ENCODE measurements around the gene AKAP6. TPM values are rescaled to one million over a fixed set of nuclear protein-coding genes. Genes with fewer than 3 reads are reported as not detected.

Gene AKAP6
- total RNA-seq, 1 experiment from 2014 or later, result 1.1 TPM

DNA sequence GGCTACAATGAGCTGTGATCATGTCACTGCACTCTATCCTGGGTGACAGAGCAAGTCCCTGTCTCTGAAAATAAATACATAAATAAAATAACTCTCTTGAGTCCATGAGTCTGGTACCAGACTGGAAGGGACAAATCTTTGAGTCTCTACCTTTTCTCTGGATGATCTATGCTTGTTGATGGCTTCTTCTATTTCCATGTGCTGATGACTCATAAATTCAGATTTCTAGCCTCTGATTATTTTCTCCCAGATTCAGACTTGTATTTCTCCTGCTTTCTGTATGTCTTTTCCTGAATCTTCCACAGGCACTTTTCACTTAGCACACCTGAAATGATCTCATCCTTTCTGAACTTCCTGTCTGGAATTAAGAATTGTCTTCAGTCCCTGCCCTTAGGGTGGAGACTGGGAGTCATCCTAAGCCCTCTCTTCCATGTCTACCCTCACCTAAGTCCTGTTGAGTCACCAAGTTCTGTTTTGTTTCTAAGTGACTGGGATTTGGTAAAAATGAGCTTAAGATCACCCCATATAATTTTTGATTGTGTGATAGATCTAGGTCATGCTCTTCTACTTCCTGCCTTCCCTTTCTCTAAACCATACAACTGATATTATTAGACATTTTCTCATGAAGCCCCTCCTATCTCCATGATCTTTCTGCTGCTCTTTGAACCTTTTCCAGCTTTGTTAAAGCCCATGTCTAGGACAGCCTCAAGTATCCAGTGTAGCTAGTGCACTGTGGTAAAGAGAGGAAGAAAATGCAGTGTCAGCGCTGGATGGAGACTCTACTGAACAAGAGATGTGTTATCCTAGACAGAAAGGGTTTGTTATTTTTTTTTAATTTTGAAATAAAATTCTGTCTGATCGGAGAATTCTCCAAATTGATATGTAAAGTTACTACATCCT, 13.1 kb downstream of the AKAP6 start:
- Histone ChIP-seq H2BK5ac (ENCODE audit: insufficient read length, low read length) (no peak overlapping the region), H3K4ac (ENCODE audit: low read depth, low read length) (no peak overlapping the region), H4K5ac (ENCODE audit: insufficient read length, low read depth, low read length) (no peak overlapping the region), H3K4me2 (ENCODE audit: insufficient read depth, insufficient read length, low read length) (no peak overlapping the region), H2AK5ac (ENCODE audit: insufficient read length, low read length) (no peak overlapping the region), H3K9ac (ENCODE audit: extremely low read depth, insufficient read length, low read length) (no peak overlapping the region), H3K18ac (ENCODE audit: insufficient read length, low read depth, low read length) (no peak overlapping the region), H3T11ph (ENCODE audit: low read length) (no peak overlapping the region), H3K4me1 (ENCODE audit: insufficient read depth, low read length) (peaks cover 2% of the 10 kb centered on the region; the same call in 1 of the 2 replicates), H4K8ac (replicated peaks; ENCODE audit: insufficient read length, low read depth, low read length) (no peak overlapping the region), H4K91ac (ENCODE audit: insufficient read length, low read depth, low read length) (no peak overlapping the region), H2AFZ (ENCODE audit: low read length) (no peak overlapping the region), H3K14ac (ENCODE audit: insufficient read depth, low read length) (no peak overlapping the region), H2BK12ac (ENCODE audit: insufficient read length, low read depth, low read length) (no peak overlapping the region), H2BK15ac (ENCODE audit: low read depth, low read length) (no peak overlapping the region), H3K27me3 (ENCODE audit: insufficient read depth, low read length) (no peaks in the 10 kb centered on the region), H2BK20ac (ENCODE audit: low read depth, low read length, poor library complexity, severe bottlenecking) (no peak overlapping the region), H3K9me3 (ENCODE audit: control insufficient read depth, low read depth, low read length) (no peaks in the 10 kb centered on the region), H3K23ac (ENCODE audit: insufficient read length, low read depth, low read length) (no peak overlapping the region), H2BK120ac (ENCODE audit: low read depth, low read length, poor library complexity, severe bottlenecking) (no peak overlapping the region), H3K79me1 (ENCODE audit: insufficient read depth, low read depth, low read length, poor library complexity, severe bottlenecking) (no peaks in the 10 kb centered on the region), H4K20me1 (ENCODE audit: control insufficient read depth, insufficient read depth, insufficient read length) (no peaks in the 10 kb centered on the region), H3K79me2 (ENCODE audit: insufficient read depth, low read length) (no peaks in the 10 kb centered on the region), H3K27ac (ENCODE audit: insufficient read length, low read depth, low read length) (no peak overlapping the region), H3K56ac (ENCODE audit: insufficient read length, low read depth, low read length) (no peak overlapping the region), H3K23me2 (ENCODE audit: insufficient read length, low read depth, low read length, poor library complexity, severe bottlenecking) (no peaks in the 10 kb centered on the region)
- H3K27me3 Mint-ChIP-seq (ENCODE audit: low read depth), result no peaks in the 10 kb centered on the region
- no peak overlapping the region for H3K4me3 Mint-ChIP-seq
- no peaks in the 10 kb centered on the region for H3K36me3 Mint-ChIP-seq (ENCODE audit: insufficient read depth in 1 of 3, low read depth in 3 of 3)
- DNase-seq, result no peak
- no peaks in the 10 kb centered on the region for H3K9me3 Mint-ChIP-seq
- H3K27ac Mint-ChIP-seq, result peak overlapping the region in 1 of 3 experiments; percentile 72; a peak in 1 of 7 replicates
- WGBS (ENCODE audit: extremely low coverage, insufficient read length, low lambda C conversion rate), result no CpG with 5 or more reads among the region's 2 CpGs
- TF ChIP-seq, protein P1, sequence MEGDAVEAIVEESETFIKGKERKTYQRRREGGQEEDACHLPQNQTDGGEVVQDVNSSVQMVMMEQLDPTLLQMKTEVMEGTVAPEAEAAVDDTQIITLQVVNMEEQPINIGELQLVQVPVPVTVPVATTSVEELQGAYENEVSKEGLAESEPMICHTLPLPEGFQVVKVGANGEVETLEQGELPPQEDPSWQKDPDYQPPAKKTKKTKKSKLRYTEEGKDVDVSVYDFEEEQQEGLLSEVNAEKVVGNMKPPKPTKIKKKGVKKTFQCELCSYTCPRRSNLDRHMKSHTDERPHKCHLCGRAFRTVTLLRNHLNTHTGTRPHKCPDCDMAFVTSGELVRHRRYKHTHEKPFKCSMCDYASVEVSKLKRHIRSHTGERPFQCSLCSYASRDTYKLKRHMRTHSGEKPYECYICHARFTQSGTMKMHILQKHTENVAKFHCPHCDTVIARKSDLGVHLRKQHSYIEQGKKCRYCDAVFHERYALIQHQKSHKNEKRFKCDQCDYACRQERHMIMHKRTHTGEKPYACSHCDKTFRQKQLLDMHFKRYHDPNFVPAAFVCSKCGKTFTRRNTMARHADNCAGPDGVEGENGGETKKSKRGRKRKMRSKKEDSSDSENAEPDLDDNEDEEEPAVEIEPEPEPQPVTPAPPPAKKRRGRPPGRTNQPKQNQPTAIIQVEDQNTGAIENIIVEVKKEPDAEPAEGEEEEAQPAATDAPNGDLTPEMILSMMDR (conservative IDR thresholded peaks at IDR 0.05), result no peak
- peaks cover 19 to 21% of the 10 kb centered on the region in 2 experiments for H3K4me1 Mint-ChIP-seq

Measured in H9 (cell line).